B cell (primary cell): ENCODE measurements around the gene SLC52A1. TPM values are rescaled to one million over a fixed set of nuclear protein-coding genes. Genes with fewer than 3 reads are reported as not detected.

Source experiments
- ATAC-seq: fragments of 200-7000 bp; cut with Tn5 transposase; one replicate; pipeline ENCODE4 v1.10.0; 2021; ENCODE audit warnings: low read depth, mild to moderate bottlenecking, moderate number of reproducible peaks, moderate library complexity
- CTCF ChIA-PET: fragments of 350-600 bp; sonication (Branson Sonifier 250); formaldehyde crosslinking; loops from one replicate; lab custom pipeline; 2021; ENCODE audit warnings: antibody characterized with exemption, inconsistent platforms; lab: Charles Lee
- POLR2A ChIA-PET: fragments of 350-600 bp; sonication (Branson Sonifier 250); formaldehyde crosslinking; loops from one replicate; lab custom pipeline; 2021; ENCODE audit warnings: antibody characterized with exemption; lab: Charles Lee
- DNase-seq: peaks from one replicate; pipeline ENCODE4 v3.0.0; 2013
- H2AFZ ChIP-seq: 2 replicates; pipeline ENCODE4 v1.6.1; 2012; ENCODE audit warnings: mild to moderate bottlenecking, low read depth, low read length; ENCODE audit not compliant: insufficient read depth, poor library complexity, severe bottlenecking
- H3K27ac ChIP-seq, 2 donors: 1 replicate in 1 of 2; 2 replicates in 1 of 2; pipeline ENCODE4 v1.5.1; 2012 to 2013; ENCODE audit warnings: low read length in 2 of 2, mild to moderate bottlenecking in 2 of 2, moderate library complexity in 1 of 2
- H3K27me3 ChIP-seq, 4 experiments: fragments of 200-600 bp in 1 of 4; sonication (generic) in 1 of 4; replicated peaks in 1 of 4; 1 replicate in 2 of 4; 2 replicates in 2 of 4; pipeline versions ENCODE4 v1.6.1 to v1.7.0; 2013 to 2016; ENCODE audit warnings: low read length in 3 of 4, mild to moderate bottlenecking in 2 of 4, mixed read lengths in 1 of 4, moderate library complexity in 1 of 4; ENCODE audit not compliant: insufficient read depth in 4 of 4, control insufficient read depth in 3 of 4; ENCODE audit errors: control extremely low read depth in 1 of 4
- H3K36me3 ChIP-seq, 2 experiments: replicated peaks in 1 of 2; 1 replicate in 1 of 2; 2 replicates in 1 of 2; pipeline versions ENCODE4 v1.6.1 to v1.7.1; 2013; ENCODE audit warnings: low read length in 1 of 2; ENCODE audit not compliant: insufficient read depth in 2 of 2, control insufficient read depth in 1 of 2; ENCODE audit errors: control extremely low read depth in 1 of 2, extremely low read depth in 1 of 2
- H3K4me1 ChIP-seq, 2 donors: fragments of 200-600 bp in 1 of 2; sonication (generic) in 1 of 2; 1 replicate in 1 of 2; 2 replicates in 1 of 2; pipeline versions ENCODE4 v1.5.1 to v1.6.1; 2013 to 2017; ENCODE audit warnings: low read length in 2 of 2; ENCODE audit not compliant: control insufficient read depth in 2 of 2, insufficient read depth in 2 of 2
- H3K4me2 ChIP-seq: replicated peaks from 2 replicates; pipeline ENCODE3; 2012; ENCODE audit warnings: mild to moderate bottlenecking, low read depth, low read length; ENCODE audit not compliant: poor library complexity, severe bottlenecking
- H3K4me3 ChIP-seq, 5 experiments: fragments of 200-600 bp in 1 of 5; sonication (generic) in 1 of 5; 1 replicate in 3 of 5; 2 replicates in 2 of 5; pipeline versions ENCODE4 v1.5.1 to v1.7.0; 2011 to 2016; ENCODE audit warnings: low read length in 4 of 5, mild to moderate bottlenecking in 4 of 5, low read depth in 2 of 5, control low read depth in 1 of 5, moderate library complexity in 1 of 5; ENCODE audit not compliant: insufficient read depth in 1 of 5; ENCODE audit errors: control extremely low read depth in 1 of 5, extremely low read depth in 1 of 5
- H3K79me2 ChIP-seq: fragments of 200-600 bp; sonication (generic); one replicate; pipeline ENCODE4 v1.6.0; 2016; ENCODE audit warnings: low read length; ENCODE audit not compliant: control insufficient read depth, insufficient read depth
- H3K9ac ChIP-seq: fragments of 200-600 bp; sonication (generic); 2 replicates; pipeline ENCODE4 v1.6.1; 2017; ENCODE audit warnings: mild to moderate bottlenecking, low read length, moderate library complexity
- H3K9me3 ChIP-seq, 3 donors: one replicate each; pipeline versions ENCODE4 v1.6.1 to v1.7.1; 2013; ENCODE audit warnings: low read length in 2 of 3; ENCODE audit not compliant: control insufficient read depth in 2 of 3, insufficient read depth in 1 of 3; ENCODE audit errors: control extremely low read depth in 1 of 3
- H4K20me1 ChIP-seq: 2 replicates; pipeline ENCODE4 v1.6.0; 2012; ENCODE audit warnings: mild to moderate bottlenecking, low read length; ENCODE audit not compliant: insufficient read depth, control insufficient read depth, poor library complexity, severe bottlenecking
- H3K27ac Mint-ChIP-seq: one replicate; pipeline ENCODE4 v1.8.0; 2021; ENCODE audit warnings: mixed read lengths
- H3K27me3 Mint-ChIP-seq: one replicate; pipeline ENCODE4 v1.8.0; 2021; ENCODE audit warnings: mixed read lengths
- H3K4me1 Mint-ChIP-seq: one replicate; pipeline ENCODE4 v1.8.0; 2021; ENCODE audit warnings: mixed read lengths
- H3K4me3 Mint-ChIP-seq: one replicate; pipeline ENCODE4 v1.8.0; 2021; ENCODE audit warnings: mixed read lengths
- H3K9me3 Mint-ChIP-seq: one replicate; pipeline ENCODE4 v1.8.0; 2022; ENCODE audit warnings: mixed read lengths; ENCODE audit not compliant: insufficient read depth
- EZH2 ChIP-seq: IDR thresholded peaks from 2 replicates; pipeline ENCODE4 v1.6.1; 2012; ENCODE audit warnings: borderline replicate concordance, low read depth, mild to moderate bottlenecking, moderate library complexity, low read length; ENCODE audit not compliant: insufficient read depth, poor library complexity, severe bottlenecking
- WGBS: methylation state at CpG from one replicate; pipeline ENCODE4 v1.1.5; 2013; ENCODE audit warnings: missing lambda C conversion rate; ENCODE audit not compliant: insufficient coverage; 5-methylcytosine and 5-hydroxymethylcytosine counted together
- intact Hi-C: fragments of 100-400 bp; cut with micrococcal nuclease; formaldehyde crosslinking; loops from one replicate; pipeline ENCODE4 v1.10.0; 2022
- polyA plus RNA-seq: library from polyadenylated mRNA; depleted of rRNA; stranded (reverse); fragments of >200 nt; gene quantifications from 2 replicates; pipeline ENCODE4 v1.2.3, GENCODE V29; 2012
- total RNA-seq, 2 donors: library from RNA; stranded (reverse); fragments of 120-200 nt in 1 of 2; gene quantifications; 1 replicate in 1 of 2; 2 replicates in 1 of 2; pipeline versions ENCODE4 v1.2.3 to v1.2.4, GENCODE V29; 2013 to 2022
- TF ChIP-seq, protein P1 (sequence below): fragments of 200-600 bp; IDR thresholded peaks from one replicate; pipeline ENCODE4 v1.8.0; 2022; ENCODE audit warnings: antibody characterized with exemption, mild to moderate bottlenecking

SLC52A1 gene
- total and polyA plus RNA-seq, 2 donors (not counting 1 experiment from before 2014, with no cell fraction given): not detected

GRCh38 chr17:5078106-5079028 is 43.1 kb upstream of the SLC52A1 start, which contains the start of gene ZFP3:
Gene ZFP3 (plus strand): TSS chr17:5078467. CDS start chr17:5091505, 13,038 bp downstream.
- intact Hi-C loops: loop anchor here (1.0 to 5.0 kb wide), 10 partner anchors 12 to 408 kb away; partner anchors contain the start of genes C17orf107, DERL2, INCA1 and KIF1C
- H3K79me2 ChIP-seq: peaks cover 37% of the 10 kb centered on the region
- H3K4me2 ChIP-seq: peak within 1 kb of the TSS; percentile 77
- Mint-ChIP-seq H3K9me3 (peaks cover 3% of the 10 kb centered on the region), H3K27ac (peak within 1 kb of the TSS; percentile 95), H3K4me1 (peaks cover 30% of the 10 kb centered on the region), H3K4me3 (peak within 1 kb of the TSS; percentile 81), H3K27me3 (no peaks in the 10 kb centered on the region)
- H3K27me3 ChIP-seq: no peaks in the 10 kb centered on the region
- H3K4me1 ChIP-seq: peaks cover 8 to 21% of the 10 kb centered on the region in 2 donors
- ChIA-PET POLR2A (interaction anchor here (0.6 to 2.4 kb wide), 11 partner anchors 13 to 341 kb away, joined by 3 to 19 read pairs (median 4); partner anchors contain the start of genes NUP88, PFN1, RPAIN and SLC52A1), CTCF (interaction anchor here (0.7 to 3.4 kb wide), 15 partner anchors 8 to 361 kb away, joined by 3 to 12 read pairs (median 4); partner anchors contain the start of genes C1QBP, CAMTA2, RNF167 and SLC25A11)
- H2AFZ ChIP-seq: peak within 1 kb of the TSS; percentile 85
- H3K36me3 ChIP-seq: no peaks in the 10 kb centered on the region
- under 1% methylated on average over 67 of the region's 75 CpGs for WGBS
- peak; percentile 83 for ATAC-seq
- no peaks in the 10 kb centered on the region for H4K20me1 ChIP-seq
- TF ChIP-seq, protein P1, sequence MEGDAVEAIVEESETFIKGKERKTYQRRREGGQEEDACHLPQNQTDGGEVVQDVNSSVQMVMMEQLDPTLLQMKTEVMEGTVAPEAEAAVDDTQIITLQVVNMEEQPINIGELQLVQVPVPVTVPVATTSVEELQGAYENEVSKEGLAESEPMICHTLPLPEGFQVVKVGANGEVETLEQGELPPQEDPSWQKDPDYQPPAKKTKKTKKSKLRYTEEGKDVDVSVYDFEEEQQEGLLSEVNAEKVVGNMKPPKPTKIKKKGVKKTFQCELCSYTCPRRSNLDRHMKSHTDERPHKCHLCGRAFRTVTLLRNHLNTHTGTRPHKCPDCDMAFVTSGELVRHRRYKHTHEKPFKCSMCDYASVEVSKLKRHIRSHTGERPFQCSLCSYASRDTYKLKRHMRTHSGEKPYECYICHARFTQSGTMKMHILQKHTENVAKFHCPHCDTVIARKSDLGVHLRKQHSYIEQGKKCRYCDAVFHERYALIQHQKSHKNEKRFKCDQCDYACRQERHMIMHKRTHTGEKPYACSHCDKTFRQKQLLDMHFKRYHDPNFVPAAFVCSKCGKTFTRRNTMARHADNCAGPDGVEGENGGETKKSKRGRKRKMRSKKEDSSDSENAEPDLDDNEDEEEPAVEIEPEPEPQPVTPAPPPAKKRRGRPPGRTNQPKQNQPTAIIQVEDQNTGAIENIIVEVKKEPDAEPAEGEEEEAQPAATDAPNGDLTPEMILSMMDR: peak; percentile 64
- no peak for TF ChIP-seq EZH2
- H3K9me3 ChIP-seq: peaks cover 0 to 12% (median 1%) of the 10 kb centered on the region in 3 donors
- H3K4me3 ChIP-seq: peak within 1 kb of the TSS; percentile 68 to 78 (median 75)
- peak within 1 kb of the TSS; percentile 71 for H3K9ac ChIP-seq
- DNase-seq: peak; percentile 92
- peak within 1 kb of the TSS; percentile 81 to 86 for H3K27ac ChIP-seq
